ENCODE results near the gene CKAP2L. TPM values are rescaled to one million over a fixed set of nuclear protein-coding genes. Genes with fewer than 3 reads are reported as not detected.

The CKAP2L gene
- total RNA-seq, result 1 to 10 TPM; 1.7 to 9.1 (median 3.2) TPM

DNA sequence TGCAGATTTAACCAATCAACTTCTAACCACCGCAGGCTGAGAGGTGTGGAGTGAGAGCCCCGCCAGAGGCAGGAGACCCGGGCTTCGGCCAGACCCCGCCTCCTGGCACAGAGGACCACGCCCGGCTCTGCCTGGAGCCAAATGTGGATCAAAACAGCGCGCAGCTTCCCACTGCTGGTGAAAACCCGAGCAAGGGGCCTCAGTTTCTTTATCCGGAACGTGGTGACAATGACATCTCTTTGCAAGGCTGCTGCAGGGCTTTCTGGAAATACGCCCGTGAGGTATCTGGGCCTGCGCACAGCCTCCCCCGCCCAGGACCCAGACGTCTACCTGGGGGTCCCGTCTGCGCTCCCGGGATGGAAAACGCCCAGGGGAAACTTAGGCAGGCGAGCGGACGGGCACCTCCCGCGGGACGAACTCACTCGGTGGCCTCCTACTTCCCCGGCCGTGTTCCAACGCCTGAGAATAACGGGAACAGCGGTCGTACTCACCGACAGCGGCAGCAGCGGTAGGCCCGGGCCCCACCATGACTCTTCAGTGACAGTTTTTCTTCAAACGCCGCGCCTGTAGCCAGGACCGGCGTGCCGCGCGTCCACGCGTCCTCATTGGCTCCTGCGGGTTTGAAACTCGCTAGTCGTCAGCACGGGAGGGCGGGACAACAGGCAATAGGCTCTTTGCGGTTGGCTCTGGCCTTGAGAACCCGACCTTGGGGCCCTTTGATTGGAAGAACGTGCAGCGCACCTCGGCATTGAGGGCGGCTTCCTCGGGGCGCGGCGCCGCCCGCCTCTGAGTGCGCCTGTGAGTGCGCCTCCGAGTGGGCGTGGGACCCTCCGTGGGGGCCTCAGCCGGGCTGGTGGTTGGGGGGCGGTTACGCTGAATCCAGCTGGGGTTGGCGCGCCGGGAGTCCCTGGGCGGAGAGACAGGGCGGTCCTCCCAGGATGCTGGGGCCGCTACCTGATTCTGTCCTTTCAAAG, at the start of gene CKAP2L:
Gene CKAP2L (minus strand): TSS at position 539 of the 974 bp plus-strand sequence. CDS start 11 bp downstream, at position 528.
- DNase-seq (ENCODE audit: low spot score in 2 of 2), result peak; percentile 96 to 98
- H3K36me3 ChIP-seq, result no peaks in the 10 kb centered on the region
- no peaks in the 10 kb centered on the region for H3K27me3 ChIP-seq
- H3K27ac ChIP-seq, result no peak within 1 kb of the TSS
- H3K9me3 ChIP-seq, result no peaks in the 10 kb centered on the region
- peaks cover 14% of the 10 kb centered on the region for H3K4me1 ChIP-seq
- 1% methylated on average over 10 of the region's 79 CpGs for WGBS
- TF ChIP-seq CTCF (IDR thresholded peaks at IDR 0.05) (no peak), POLR2AphosphoS5 (IDR thresholded peaks at IDR 0.05) (no peak), EP300 (IDR thresholded peaks at IDR 0.05) (no peak), POLR2A (IDR thresholded peaks at IDR 0.05) (no peak)
- peak within 1 kb of the TSS; percentile 78 for H3K4me3 ChIP-seq

- no peak for TF ChIP-seq POLR2A (IDR thresholded peaks at IDR 0.05)
- TF ChIP-seq POLR2AphosphoS5 (IDR thresholded peaks at IDR 0.05), result no peak
- no peak for TF ChIP-seq CTCF (IDR thresholded peaks at IDR 0.05)
- no peak for TF ChIP-seq EP300 (IDR thresholded peaks at IDR 0.05)
- H3K27ac ChIP-seq, result no peak overlapping the region
These were observed 49.0 kb upstream of the CKAP2L start for GRCh38 chr2:112813280-112813966.

GRCh38 chr2:112812318-112813267, 48.2 kb upstream of the CKAP2L start:
- WGBS, result 62% methylated on average over 14 of the region's 14 CpGs
- no peak for DNase-seq (ENCODE audit: low spot score in 2 of 2)
- H3K9me3 ChIP-seq, result no peaks in the 10 kb centered on the region
- no peak overlapping the region for H3K27ac ChIP-seq
- TF ChIP-seq CTCF (IDR thresholded peaks at IDR 0.05) (no peak), POLR2A (IDR thresholded peaks at IDR 0.05) (no peak), EP300 (IDR thresholded peaks at IDR 0.05) (no peak), POLR2AphosphoS5 (IDR thresholded peaks at IDR 0.05) (no peak)
- H3K27me3 ChIP-seq, result no peaks in the 10 kb centered on the region
- H3K4me3 ChIP-seq, result no peak overlapping the region
- H3K36me3 ChIP-seq, result no peaks in the 10 kb centered on the region
- H3K4me1 ChIP-seq, result peaks cover 33% of the 10 kb centered on the region

More at GRCh38 chr2:112813280-112813966, 49.0 kb upstream of the CKAP2L start:
- WGBS, result 81% methylated on average over 10 of the region's 10 CpGs
- H3K4me3 ChIP-seq, result no peak overlapping the region
- peaks cover 33% of the 10 kb centered on the region for H3K4me1 ChIP-seq
- H3K9me3 ChIP-seq, result no peaks in the 10 kb centered on the region
- H3K27me3 ChIP-seq, result no peaks in the 10 kb centered on the region
- no peaks in the 10 kb centered on the region for H3K36me3 ChIP-seq
- no peak for DNase-seq (ENCODE audit: low spot score in 2 of 2)

GRCh38 chr2:112811841-112812306, 47.5 kb upstream of the CKAP2L start:
- Histone ChIP-seq H3K27me3 (no peaks in the 10 kb centered on the region), H3K27ac (no peak overlapping the region), H3K9me3 (no peaks in the 10 kb centered on the region), H3K4me3 (no peak overlapping the region), H3K36me3 (no peaks in the 10 kb centered on the region), H3K4me1 (peaks cover 33% of the 10 kb centered on the region)
- WGBS, result 39% methylated on average over 7 of the region's 7 CpGs
- DNase-seq (ENCODE audit: low spot score in 2 of 2), result no peak
- TF ChIP-seq POLR2AphosphoS5 (IDR thresholded peaks at IDR 0.05) (no peak), EP300 (IDR thresholded peaks at IDR 0.05) (no peak), CTCF (IDR thresholded peaks at IDR 0.05) (no peak), POLR2A (IDR thresholded peaks at IDR 0.05) (no peak)

All from suprapubic skin (tissue), 4 donors.